ENCODE data around the gene XXYLT1.
"Not testable (repeated sequence)": the region's sequence is repeated elsewhere in the genome, so short reads cannot be mapped to it uniquely, and the experiment has no call there.

Gene XXYLT1

GRCh38 chr3:195040094-195040493 is 230.9 kb downstream of the XXYLT1 start:
- no peak for DNase-seq

- DNase-seq = no peak
These were observed 231.6 kb downstream of the XXYLT1 start for GRCh38 chr3:195039180-195039843.

GRCh38 chr3:195038161-195038560 is 232.8 kb downstream of the XXYLT1 start:
- no peak for DNase-seq

GRCh38 chr3:195037586-195037985 is 233.4 kb downstream of the XXYLT1 start:
- DNase-seq = not testable (repeated sequence)

- DNase-seq = no peak
These were observed 234.0 kb downstream of the XXYLT1 start for GRCh38 chr3:195036974-195037373.

GRCh38 chr3:195036574-195036973 is 234.4 kb downstream of the XXYLT1 start:
- DNase-seq = no peak

- DNase-seq = no peak
These were observed 234.8 kb downstream of the XXYLT1 start for GRCh38 chr3:195036203-195036505.

- DNase-seq = no peak
These were observed 235.4 kb downstream of the XXYLT1 start for GRCh38 chr3:195035345-195036202.

- no peak for DNase-seq
These were observed 236.4 kb downstream of the XXYLT1 start for GRCh38 chr3:195034541-195034940.

- no peak for DNase-seq
These were observed 236.9 kb downstream of the XXYLT1 start for GRCh38 chr3:195034101-195034500.

- DNase-seq = no peak
These were observed 237.3 kb downstream of the XXYLT1 start for GRCh38 chr3:195033531-195034091.

- DNase-seq = no peak
These were observed 238.0 kb downstream of the XXYLT1 start for GRCh38 chr3:195032955-195033354.

- DNase-seq = no peak
These were observed 238.7 kb downstream of the XXYLT1 start for GRCh38 chr3:195032106-195032759.

GRCh38 chr3:195031574-195032003 is 239.4 kb downstream of the XXYLT1 start:
- DNase-seq = no peak

- peak; percentile 61 for DNase-seq
These were observed 240.1 kb downstream of the XXYLT1 start for GRCh38 chr3:195030791-195031321.

GRCh38 chr3:195028877-195029606 is 241.9 kb downstream of the XXYLT1 start:
- DNase-seq = no peak

GRCh38 chr3:195025884-195026200 is 245.1 kb downstream of the XXYLT1 start:
- DNase-seq = no peak

- DNase-seq = no peak
These were observed 245.7 kb downstream of the XXYLT1 start for GRCh38 chr3:195025056-195025883.

GRCh38 chr3:195023989-195024388 is 247.0 kb downstream of the XXYLT1 start:
- no peak for DNase-seq

GRCh38 chr3:195023576-195023975 is 247.4 kb downstream of the XXYLT1 start:
- DNase-seq = no peak

GRCh38 chr3:195021692-195022091 is 249.3 kb downstream of the XXYLT1 start:
- no peak for DNase-seq

- DNase-seq = no peak
These were observed 250.0 kb downstream of the XXYLT1 start for GRCh38 chr3:195020921-195021320.
